HepG2 (cell line): ENCODE data around the gene NKD1. TPM values are rescaled to one million over a fixed set of nuclear protein-coding genes. Genes with fewer than 3 reads are reported as not detected.

Experiments used
- ARID5B ChIP-seq: IDR thresholded peaks from 2 replicates; pipeline ENCODE4 v1.4.0; 2020; ENCODE audit warnings: mild to moderate bottlenecking, missing genetic modification reagents
- HDAC1 ChIP-seq: sonication (generic); formaldehyde crosslinking; IDR thresholded peaks from 2 replicates; pipeline ENCODE4 v1.5.1; 2020; ENCODE audit warnings: mild to moderate bottlenecking, missing genetic modification reagents
- MAFF ChIP-seq: IDR thresholded peaks from 2 replicates; pipeline ENCODE4 v1.6.1; 2011; ENCODE audit warnings: low read depth, low read length, improper control_type of control experiment
- NFIC ChIP-seq: IDR thresholded peaks from 2 replicates; pipeline ENCODE4 v1.6.1; 2012; ENCODE audit warnings: mild to moderate bottlenecking, low read length, inconsistent platforms
- PATZ1 ChIP-seq: sonication (generic); formaldehyde crosslinking; IDR thresholded peaks from 2 replicates; pipeline ENCODE4 v1.4.0; 2020; ENCODE audit warnings: missing genetic modification reagents
- SKIL ChIP-seq: sonication (generic); formaldehyde crosslinking; IDR thresholded peaks from 2 replicates; pipeline ENCODE4 v1.8.0; 2022; ENCODE audit warnings: missing genetic modification reagents, mild to moderate bottlenecking, moderate library complexity, borderline replicate concordance
- SOX6 ChIP-seq, 2 experiments: fragments of 450-650 bp in 1 of 2; sonication (generic) in 1 of 2; formaldehyde crosslinking in 1 of 2; IDR thresholded peaks; 2 replicates each; pipeline versions ENCODE4 v1.4.0 to v1.6.1; 2017 to 2020; ENCODE audit warnings: antibody characterized with exemption in 1 of 2, mild to moderate bottlenecking in 1 of 2, missing genetic modification reagents in 1 of 2
- SRSF4 ChIP-seq: fragments of 200-400 bp; formaldehyde crosslinking; IDR thresholded peaks from one replicate; pipeline ENCODE4 v1.6.1; 2018; ENCODE audit warnings: mild to moderate bottlenecking, low read depth, low read length, moderate library complexity; ENCODE audit not compliant: poor library complexity, severe bottlenecking
- TARDBP ChIP-seq: sonication (generic); formaldehyde crosslinking; IDR thresholded peaks from 2 replicates; pipeline ENCODE4 v1.8.0; 2022; ENCODE audit warnings: mild to moderate bottlenecking, missing genetic modification reagents
- TEAD3 ChIP-seq: optimal IDR thresholded peaks from 2 replicates; pipeline ENCODE3; 2016; ENCODE audit warnings: borderline replicate concordance
- XRCC5 ChIP-seq: fragments of 200-400 bp; formaldehyde crosslinking; optimal IDR thresholded peaks from 2 replicates; pipeline ENCODE3; 2017; ENCODE audit warnings: mild to moderate bottlenecking, low read length
- ZNF101 ChIP-seq: sonication (generic); formaldehyde crosslinking; IDR thresholded peaks from 2 replicates; pipeline ENCODE4 v1.4.0; 2020; ENCODE audit warnings: mild to moderate bottlenecking, low read depth, missing genetic modification reagents, borderline replicate concordance
- ZNF24 ChIP-seq: fragments of 450-650 bp; IDR thresholded peaks from 2 replicates; pipeline ENCODE4 v1.6.1; 2017; ENCODE audit warnings: antibody characterized with exemption, mild to moderate bottlenecking
- ZNF550 ChIP-seq: sonication (generic); formaldehyde crosslinking; IDR thresholded peaks from 2 replicates; pipeline ENCODE4 v1.4.0; 2020; ENCODE audit warnings: mild to moderate bottlenecking, missing genetic modification reagents, borderline replicate concordance
- ZNF574 ChIP-seq: sonication (generic); formaldehyde crosslinking; IDR thresholded peaks from 2 replicates; pipeline ENCODE4 v1.4.0; 2020; ENCODE audit warnings: missing genetic modification reagents
- ZNF878 ChIP-seq: sonication (generic); formaldehyde crosslinking; IDR thresholded peaks from 2 replicates; pipeline ENCODE4 v1.8.1; 2023; ENCODE audit warnings: mild to moderate bottlenecking, missing genetic modification reagents, moderate library complexity
- ZSCAN25 ChIP-seq: sonication (generic); formaldehyde crosslinking; IDR thresholded peaks from 2 replicates; pipeline ENCODE4 v1.8.0; 2022; ENCODE audit warnings: mild to moderate bottlenecking, missing genetic modification reagents
- polyA plus RNA-seq, 8 experiments: library from polyadenylated mRNA; depleted of rRNA in 3 of 8; stranded (reverse) in 7 of 8; unstranded in 1 of 8; fragments of >200 nt; fragmentation: Illumina TruSeq in 4 of 8; extraction: Trizol in 4 of 8; gene quantifications; 2 replicates each; pipeline versions ENCODE4 v1.2.1 to v1.2.3, GENCODE V29; 2011 to 2016; ENCODE audit warnings: low read depth in 4 of 8, missing spikeins in 1 of 8, mixed read lengths in 1 of 8; ENCODE audit not compliant: insufficient read depth in 1 of 8
- total RNA-seq, 5 experiments: library from RNA; depleted of rRNA; stranded (reverse); fragments of >200 nt; fragmentation: Illumina TruSeq; extraction: Trizol; gene quantifications; 2 replicates each; pipeline ENCODE4 v1.2.3, GENCODE V29; 2016; ENCODE audit warnings: low read depth in 1 of 5

NKD1 gene
- total and polyA plus RNA-seq, 2 of the 13 experiments (the other 11 are each of a cell fraction or from before 2014, with no cell fraction given) = 70.4 to 121 TPM

- peak; percentile 75; the same call in 1 of the 2 replicates for TF ChIP-seq PATZ1
- TF ChIP-seq TARDBP = 0 out of 2 replicates have a peak, but pooled peaks have one; percentile 37
- TF ChIP-seq MAFF = 0 out of 2 replicates have a peak, but pooled peaks have one; percentile 16
- TF ChIP-seq HDAC1 (CRISPR knock-in tag) = peak; percentile 46
- 0 out of 2 replicates have a peak, but pooled peaks have one; percentile 59 for TF ChIP-seq ZNF101 (CRISPR knock-in tag)
- TF ChIP-seq ZNF878 (CRISPR knock-in tag) = peak; percentile 32; the same call in 1 of the 2 replicates
- no peak for TF ChIP-seq SOX6 (IDR thresholded peaks at IDR 0.05)
- peak; percentile 15; the same call in 1 of the 2 replicates for TF ChIP-seq SOX6 (CRISPR knock-in tag; IDR thresholded peaks at IDR 0.05)
- no peak for TF ChIP-seq ZNF550 (CRISPR knock-in tag)
- TF ChIP-seq XRCC5 = no peak
- TF ChIP-seq ZNF574 (CRISPR knock-in tag) = 0 out of 2 replicates have a peak, but pooled peaks have one; percentile 5
- no peak for TF ChIP-seq SRSF4
- TF ChIP-seq ARID5B (CRISPR knock-in tag) = peak; percentile 69
- TF ChIP-seq ZSCAN25 (CRISPR knock-in tag) = peak; percentile 19; the same call in 1 of the 2 replicates
- peak; percentile 31; the same call in 1 of the 2 replicates for TF ChIP-seq NFIC
- peak; percentile 42 for TF ChIP-seq TEAD3 (CRISPR knock-in tag)
- TF ChIP-seq ZNF24 = no peak
- 0 out of 2 replicates have a peak, but pooled peaks have one; percentile 21 for TF ChIP-seq SKIL (CRISPR knock-in tag)
Measured at GRCh38 chr16:50550866-50551641, 2.9 kb downstream of the NKD1 start (continued).
